ENCODE data around the gene CDH23.

CDH23 gene

DNA sequence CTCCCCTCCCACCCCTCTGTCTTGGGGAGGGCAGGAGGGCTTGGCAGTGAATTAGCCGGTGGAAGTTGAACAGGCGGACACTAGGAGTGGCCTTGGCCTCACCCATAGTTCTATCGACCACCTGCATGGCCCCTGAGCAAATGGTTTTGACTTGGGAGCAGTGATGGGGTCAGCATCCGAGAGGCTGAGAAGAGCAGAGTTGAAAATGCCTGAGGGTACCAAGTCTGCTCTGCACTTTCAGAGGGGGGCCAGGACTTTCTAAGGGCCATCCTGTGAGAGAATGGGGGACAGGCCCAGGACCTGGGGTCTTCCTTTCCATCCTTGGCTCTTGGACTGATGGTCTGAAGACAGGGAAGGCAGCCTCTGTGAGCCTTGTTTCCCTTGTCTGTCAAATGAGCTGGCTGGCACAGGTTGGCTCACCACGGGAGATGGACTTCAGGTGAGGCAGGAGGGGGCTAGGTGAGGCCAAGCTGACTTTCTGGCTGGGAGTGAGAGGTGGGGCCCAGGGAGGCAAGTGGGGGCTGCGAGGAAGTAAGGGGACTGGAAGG is 29.4 kb downstream of the CDH23 start:
- DNase-seq, result no peak

DNA sequence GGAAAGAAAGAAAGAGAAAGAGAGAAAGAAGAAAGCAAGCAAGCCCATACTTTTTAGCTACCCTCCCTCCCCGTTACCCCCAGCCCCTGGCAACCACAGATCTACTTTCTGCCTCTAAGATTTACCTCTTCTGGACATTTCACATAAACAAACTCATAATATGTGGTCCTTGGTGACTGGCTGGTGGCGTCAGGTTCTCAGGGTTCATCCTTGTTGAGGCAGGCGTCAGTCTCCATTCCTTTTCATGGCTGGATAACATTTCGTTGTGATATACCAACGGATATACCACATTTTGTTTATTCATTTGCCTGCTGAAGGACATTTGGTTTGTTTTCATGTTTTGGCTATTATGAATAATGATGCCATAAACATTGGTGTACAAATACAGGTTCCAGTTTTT is 30.5 kb downstream of the CDH23 start:
- no peak for DNase-seq

- DNase-seq, result no peak
Measured at GRCh38 chr10:71429304-71429703, 32.6 kb downstream of the CDH23 start.

DNA sequence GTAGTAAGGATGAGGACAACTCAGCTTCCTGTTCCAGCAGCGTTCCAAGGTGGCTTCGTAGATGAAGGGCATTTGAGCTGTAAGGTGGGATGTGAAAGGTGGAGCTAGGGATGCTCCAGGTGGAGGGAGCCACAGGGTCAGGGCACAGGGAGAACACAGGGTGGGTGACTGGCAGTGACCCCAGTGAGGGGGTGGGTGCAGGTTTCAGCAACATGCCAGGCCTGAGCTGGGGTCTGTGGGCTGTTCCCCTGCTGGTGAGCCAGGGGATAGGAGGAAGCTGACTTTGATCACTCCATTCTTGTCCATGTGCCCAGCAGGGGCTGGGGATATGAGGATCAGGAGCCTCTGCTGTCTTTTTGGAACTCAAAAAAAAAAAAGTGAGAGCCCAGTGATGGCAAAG is 33.2 kb downstream of the CDH23 start:
- no peak for DNase-seq

GRCh38 chr10:71431239-71432100 is 34.8 kb downstream of the CDH23 start:
- no peak for DNase-seq

- no peak for DNase-seq
Measured at GRCh38 chr10:71432101-71432905, 35.6 kb downstream of the CDH23 start.

DNA sequence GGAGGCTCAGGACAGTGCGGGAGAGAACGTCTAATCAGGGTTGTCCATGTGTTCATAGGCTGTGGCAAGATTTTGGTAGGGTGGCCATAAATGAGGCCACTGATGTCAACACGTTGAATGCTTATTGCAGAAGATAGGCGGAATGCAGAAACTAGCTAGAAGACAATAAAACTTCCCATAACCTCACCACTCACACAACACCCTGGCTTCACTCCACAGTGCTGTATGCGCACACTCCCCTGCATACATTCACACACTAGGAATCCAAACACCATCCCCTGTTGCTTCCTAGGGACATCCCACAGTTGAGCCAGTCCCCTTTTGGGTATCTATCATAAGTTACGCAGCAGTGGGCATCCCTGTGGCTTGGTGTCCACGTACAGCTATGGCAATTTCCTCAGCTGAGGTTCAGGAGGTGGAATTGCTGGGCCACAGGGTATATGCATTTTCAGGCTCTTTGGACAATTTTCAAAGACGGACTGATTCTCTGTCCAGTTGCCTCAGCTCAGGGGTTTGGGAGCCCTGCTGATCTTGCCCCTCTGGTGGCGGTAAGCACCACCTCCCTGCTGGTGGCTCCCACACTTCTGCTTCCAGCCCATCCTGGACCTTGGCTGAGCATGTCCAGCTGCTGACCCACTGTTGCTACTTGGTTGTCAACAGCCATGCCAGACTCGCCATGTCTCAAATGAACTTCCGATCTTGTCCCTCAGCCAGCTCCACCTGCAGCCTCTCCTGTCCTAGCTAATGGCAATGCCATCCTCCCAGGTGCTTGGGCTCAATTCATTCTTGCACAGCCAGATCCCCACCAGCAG is 36.4 kb downstream of the CDH23 start:
- no peak for DNase-seq

DNA sequence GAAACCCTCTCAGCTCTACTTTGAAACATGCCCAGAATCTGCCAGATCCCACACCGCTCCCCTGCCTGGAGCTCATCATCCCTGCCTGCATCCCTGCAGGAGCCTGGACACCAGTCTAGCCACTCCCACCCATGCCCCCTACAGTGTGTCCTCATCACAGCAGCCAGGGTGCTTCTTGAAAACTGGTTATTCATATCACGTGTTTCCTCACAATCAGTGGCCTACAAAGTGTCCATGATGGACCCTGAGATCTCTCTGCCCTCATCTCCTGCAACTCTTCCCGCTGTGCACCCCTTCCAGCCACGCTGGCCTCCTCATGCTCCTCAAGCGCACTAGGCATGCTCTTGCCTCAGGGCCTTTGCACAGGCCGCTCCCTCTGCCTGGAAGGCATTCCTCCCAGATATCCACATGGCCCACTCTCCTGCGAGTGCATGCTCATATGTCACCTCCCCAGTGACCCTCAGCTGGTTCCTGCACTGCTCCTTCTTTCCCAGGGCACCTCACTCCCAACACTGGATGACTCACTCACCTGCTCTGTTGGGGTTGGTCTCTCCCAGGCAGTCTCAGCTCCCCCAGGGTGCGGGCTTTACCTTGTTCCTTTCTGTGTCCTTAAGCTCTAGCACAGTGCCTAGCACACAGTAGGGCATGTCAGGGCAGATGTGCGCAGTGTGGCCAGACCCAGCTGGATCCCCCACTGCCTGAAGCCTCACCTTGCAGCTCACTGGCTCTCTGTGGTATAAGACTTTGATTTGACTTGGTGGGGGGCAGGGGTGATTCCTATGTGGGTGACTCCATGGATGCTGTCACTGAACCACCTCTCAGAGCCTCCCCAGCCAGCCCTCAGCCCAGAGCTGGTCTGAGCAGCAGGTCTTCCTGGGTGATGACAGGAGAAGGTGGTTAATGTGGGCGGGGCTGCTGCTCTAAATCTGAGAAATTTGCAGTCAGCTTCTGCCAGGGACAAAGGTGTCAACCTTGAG is 37.3 kb downstream of the CDH23 start:
- DNase-seq, result no peak

DNA sequence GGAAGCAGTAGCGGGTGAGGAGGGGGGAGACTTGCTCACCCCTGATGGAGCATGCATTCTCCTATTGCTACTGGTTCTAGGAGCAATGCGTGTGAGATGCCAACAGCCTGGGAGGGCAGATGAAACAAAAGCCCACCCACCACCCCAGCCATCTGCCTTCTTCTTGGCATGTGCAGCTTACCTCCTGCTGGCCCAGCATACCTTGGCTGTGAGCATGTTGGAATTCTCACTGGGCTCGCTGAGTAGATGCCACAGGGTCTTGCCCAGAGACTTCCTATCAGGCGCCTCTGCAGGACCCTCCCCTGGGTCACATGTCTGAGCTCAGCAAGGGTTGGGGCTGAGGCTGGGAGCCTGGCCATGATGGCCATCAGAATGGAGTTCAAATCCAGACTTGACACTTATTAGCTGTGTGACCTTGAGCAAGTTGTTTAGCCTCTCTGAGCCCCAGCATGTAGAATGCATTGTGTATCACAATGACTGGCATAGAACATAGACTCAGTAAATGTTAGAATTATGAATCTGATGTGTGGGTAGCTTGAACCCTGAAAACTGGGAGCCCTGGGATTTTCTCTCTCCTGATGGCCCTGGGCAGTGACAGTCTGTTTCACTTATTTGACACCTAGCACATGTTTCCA is 38.2 kb downstream of the CDH23 start:
- no peak for DNase-seq

GRCh38 chr10:71435571-71436267 is 39.0 kb downstream of the CDH23 start:
- no peak for DNase-seq

DNA sequence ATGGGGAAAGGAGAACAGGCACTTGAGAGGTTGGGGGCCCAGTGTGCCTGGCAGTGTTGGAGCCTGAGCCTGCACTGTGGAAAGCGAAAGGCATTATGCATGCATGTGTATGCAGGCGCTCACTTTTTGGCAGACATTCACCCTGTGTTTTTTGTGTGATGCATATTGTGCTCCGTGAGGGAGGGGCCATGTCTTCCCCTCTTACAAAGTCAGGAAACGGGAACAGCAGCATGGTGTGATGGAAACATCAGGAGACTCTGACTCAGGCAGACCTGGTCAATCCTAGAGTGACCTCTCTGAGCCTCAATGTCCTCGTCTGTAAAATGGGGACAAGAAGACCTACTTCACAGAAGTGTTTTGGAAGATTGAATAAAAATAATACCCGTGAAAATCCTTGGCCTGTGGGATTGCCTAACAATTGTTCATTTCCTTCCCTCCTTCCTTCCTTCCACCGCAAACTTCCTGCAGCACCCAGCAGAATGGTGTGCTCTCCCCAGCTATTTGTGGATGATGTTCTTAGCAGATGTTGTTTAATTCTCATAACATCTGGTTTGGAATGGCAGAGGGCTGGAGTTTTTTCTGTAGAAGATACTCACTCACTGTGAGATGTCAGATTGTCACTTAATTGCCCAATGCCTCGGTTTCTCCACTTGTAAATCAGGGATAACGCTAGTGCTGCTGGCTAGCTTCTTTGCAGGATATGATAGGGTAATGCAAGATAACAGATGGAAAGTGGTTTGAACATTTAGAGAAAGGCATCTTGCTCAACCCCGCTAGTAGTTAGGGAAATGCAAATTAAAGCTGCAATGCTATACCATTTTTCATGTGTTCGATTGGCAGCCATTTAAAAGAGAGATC is 39.8 kb downstream of the CDH23 start:
- peak; percentile 4 for DNase-seq

DNA sequence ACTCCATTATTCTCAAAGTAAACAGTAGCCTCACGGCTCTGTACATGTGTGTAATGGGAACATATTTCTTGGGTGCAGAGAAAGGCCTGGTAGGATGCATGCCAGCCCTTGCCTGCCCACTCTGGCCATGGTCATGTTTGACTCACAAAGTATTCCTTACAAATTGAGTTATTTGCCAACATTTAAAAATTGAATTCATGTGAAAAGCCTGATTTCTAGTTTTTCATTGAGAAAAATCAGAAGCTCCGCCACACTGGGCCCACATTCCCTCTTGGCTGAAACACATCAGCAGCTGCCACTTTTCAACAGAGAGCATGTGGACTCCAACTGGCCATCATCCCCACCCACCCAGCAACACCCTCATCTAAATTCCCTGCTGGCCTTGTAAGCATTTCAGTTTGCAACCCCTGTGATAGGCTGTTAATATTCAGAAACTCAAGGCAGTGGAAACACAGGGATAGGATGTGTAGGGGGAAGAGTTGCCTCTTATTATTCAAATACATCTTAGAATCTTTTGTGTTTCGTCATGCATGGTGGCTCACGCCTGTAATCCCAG is 40.9 kb downstream of the CDH23 start:
- no peak for DNase-seq

GRCh38 chr10:71438761-71439160 is 42.0 kb downstream of the CDH23 start:
- no peak for DNase-seq

DNA sequence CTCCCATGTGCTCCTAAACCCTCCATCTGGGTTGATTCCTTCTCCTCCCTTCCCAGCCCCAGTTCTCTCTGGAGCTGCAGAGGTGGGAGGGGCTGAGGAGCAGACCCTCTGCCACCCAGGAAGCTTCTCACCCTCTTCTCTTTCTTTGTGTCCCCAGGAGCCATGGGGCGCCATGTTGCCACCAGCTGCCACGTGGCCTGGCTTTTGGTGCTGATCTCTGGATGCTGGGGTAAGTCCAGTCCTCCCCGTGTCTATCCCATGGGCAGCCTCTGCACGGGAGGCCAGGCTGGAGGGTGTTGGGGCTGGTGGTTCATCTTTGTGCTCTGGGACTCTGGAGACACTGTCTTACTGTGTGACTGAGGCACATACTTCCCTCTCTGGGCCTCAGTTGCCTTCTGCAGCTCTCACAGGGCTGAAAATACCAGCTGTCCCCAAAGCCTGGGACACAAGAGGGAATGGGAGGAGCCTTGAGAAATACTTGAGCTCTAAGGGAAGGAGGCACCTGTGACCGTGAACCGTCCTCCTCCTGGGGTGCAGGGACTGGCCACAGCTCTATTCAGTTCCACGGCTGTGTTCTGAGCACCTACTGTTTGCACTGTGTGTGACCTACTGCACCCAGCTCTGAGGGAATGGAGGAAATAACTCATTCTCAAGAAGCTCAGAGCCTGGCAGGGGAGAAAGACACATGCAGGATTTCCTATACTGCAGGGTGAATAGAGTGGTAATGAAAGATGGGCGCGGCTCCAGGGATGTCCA is 43.1 kb downstream of the CDH23 start:
- no peak for DNase-seq

GRCh38 chr10:71440506-71441035 is 43.9 kb downstream of the CDH23 start:
- no peak for DNase-seq

- no peak for DNase-seq
Measured at GRCh38 chr10:71442000-71442399, 45.3 kb downstream of the CDH23 start.

- DNase-seq, result no peak
Measured at GRCh38 chr10:71442859-71443570, 46.3 kb downstream of the CDH23 start.

Measured in activated CD4-positive, alpha-beta T cell treated with anti-CD3 and anti-CD28 coated beads for 1 hour (primary cell).